GM10266 (cell line): Measurements from ENCODE around the gene TOR4A.

ENCODE experiments used
- DNase-seq: peaks from one replicate; pipeline ENCODE4 v3.0.0; 2012; ENCODE audit errors: extremely low spot score
- CTCF ChIP-seq: IDR thresholded peaks from 2 replicates; pipeline ENCODE4 v1.5.1; 2012; ENCODE audit warnings: mild to moderate bottlenecking, low read depth; ENCODE audit not compliant: control insufficient read depth, insufficient read depth; ENCODE audit errors: missing control alignments

The TOR4A gene

GRCh38 chr9:137268538-137269201 is 8.9 kb upstream of the TOR4A start:
- no peak for DNase-seq
- no peak for TF ChIP-seq CTCF

GRCh38 chr9:137269231-137269772 is 8.2 kb upstream of the TOR4A start:
- TF ChIP-seq CTCF, result no peak
- DNase-seq, result no peak

GRCh38 chr9:137270929-137271695 is 6.4 kb upstream of the TOR4A start:
- no peak for TF ChIP-seq CTCF
- no peak for DNase-seq

- TF ChIP-seq CTCF, result no peak
- DNase-seq, result no peak
Measured at GRCh38 chr9:137271696-137272076, 5.8 kb upstream of the TOR4A start.

- no peak for TF ChIP-seq CTCF
- DNase-seq, result no peak
Measured at GRCh38 chr9:137272241-137273094, 5.1 kb upstream of the TOR4A start.

- DNase-seq, result no peak
- TF ChIP-seq CTCF, result no peak
Measured at GRCh38 chr9:137273095-137273490, 4.4 kb upstream of the TOR4A start.
